ENCODE data around the gene KCNK5.
A peak's percentile ranks its signal among the peaks of the same experiment; 100 is the strongest.

Gene KCNK5

DNA sequence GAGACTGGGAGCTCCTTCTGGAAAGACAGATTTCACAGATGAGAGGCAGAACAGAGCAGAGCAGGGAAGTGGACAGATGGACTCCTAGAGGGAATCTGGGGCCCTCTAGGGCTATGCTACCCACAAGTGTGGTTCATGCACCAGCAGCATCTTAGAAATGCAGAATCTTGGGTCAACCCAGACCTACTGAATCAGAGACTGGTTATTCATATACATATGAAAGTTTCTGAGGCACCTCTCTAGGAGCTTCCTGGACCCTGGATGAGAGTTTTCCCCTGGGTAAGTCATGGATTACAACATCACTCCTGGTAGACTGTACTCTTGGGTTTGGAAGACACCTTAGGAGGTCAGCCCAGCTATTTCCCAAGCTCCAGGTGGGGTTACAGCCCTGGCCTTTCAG lies 58.9 kb downstream of the KCNK5 start:
- DNase-seq: no peak

DNA sequence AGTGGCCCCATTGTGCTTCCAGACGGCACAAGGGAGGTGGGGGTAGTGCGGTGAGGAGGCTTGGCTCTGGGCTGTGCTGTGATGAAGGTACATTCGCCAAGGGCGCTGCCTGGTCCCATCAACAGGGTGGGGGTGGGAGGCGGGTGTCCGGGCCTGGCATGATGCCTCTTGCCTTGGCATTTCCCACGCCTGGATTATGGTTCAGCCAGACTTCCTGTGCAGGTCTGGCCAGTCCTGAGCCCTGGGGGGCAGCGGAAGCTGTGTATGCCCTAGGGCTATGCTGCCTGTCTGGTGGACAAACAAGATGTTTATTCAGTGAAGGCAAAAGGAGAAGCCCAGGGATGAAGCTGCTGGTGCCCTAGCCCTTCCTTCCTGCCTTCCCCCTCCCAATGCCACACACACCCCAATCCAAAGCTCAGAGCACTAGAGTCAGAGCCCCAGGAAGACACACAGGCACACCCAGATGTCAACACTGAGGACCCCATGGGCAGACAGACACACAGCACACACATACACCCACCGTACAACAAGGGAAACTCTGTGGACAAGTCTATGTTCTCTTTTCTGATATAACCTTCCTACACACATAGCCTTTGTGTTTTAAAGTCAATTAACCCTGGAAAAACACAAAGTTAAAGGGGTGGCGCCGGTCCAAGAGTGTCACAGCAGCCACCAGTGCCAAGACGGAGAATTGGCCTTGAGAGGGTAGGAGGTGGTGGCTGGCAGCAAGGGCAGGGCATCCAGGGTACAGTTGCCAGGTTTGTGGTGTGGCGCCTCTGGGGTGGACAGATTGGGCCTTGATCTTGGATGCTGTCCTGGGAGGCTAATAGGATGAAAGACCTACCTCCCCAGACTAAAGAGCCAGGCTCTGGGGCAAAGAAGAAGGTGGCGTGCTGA lies 59.6 kb downstream of the KCNK5 start:
- no peak for DNase-seq

DNA sequence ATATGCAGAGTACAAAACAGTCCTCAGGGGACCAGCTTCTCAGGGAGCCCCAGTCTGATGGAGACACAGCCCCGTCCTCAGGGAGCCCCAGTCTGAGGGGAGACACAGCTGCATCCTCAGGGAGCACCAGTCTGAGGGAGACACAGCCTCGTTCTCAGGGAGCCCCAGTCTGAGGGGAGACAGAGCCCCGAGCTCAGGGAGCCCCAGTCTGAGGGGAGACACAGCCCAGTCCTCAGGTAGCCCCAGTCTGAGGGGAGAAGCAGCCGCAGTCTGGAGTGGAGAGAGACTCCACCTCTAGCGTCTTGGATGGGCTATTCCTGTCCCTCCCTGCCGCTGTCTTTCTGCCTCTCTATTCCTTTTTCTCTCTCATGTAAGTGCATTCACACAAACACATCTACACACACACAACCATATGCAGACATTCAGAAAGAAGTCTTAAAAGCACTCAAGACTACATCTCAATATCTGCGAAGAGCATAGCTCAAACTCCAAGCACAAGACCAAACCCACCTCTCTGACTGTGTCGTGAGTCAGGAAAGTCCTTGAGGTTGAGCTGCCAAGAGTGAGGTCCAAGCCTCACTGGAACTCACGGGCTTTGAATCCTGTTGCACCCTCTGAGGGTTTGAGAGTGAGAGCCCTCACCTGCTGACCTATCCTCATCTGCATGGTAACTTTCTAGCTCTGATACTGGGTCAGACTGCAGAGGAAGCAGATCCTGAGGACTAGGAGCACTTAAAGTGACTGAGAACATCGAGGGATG lies 61.2 kb downstream of the KCNK5 start:
- no peak for DNase-seq

DNA sequence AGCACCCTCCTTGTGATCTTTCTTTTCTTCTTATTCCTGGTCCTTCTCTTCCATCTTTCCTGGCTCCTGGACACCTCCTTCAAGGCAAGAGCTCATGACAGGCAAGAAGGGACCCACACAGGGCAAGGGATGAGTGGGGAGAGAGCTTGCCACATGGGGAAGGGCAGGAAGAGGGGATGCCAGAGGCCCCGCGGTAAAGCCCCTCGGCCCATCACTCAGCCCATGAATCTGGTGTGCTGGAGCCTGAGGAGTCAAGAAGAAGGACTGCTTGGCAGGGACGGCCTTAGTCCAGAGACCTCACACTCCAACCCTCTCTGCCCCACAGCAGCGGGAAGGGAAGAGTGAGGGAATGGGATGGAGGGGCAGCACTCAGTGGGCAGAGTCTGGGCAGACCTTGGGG lies 62.0 kb downstream of the KCNK5 start:
- DNase-seq: no peak

DNA sequence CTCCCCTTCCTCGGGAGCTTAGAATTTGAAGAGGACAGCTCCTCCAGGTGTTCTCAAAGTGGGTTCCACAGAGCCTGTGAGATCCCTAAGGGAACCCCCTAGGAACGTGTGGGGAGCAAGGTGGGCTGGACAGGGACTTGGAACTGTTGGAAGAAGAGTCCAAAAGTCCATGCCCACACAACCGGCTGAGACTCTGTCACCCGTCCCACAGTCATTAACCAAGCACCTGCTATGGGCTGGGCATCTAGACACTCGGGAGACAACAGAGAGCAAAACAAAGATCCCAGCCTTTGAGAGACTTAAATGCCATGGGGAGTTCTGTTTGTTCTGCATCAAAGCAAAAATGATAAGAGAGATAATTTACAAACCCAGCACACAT lies 62.4 kb downstream of the KCNK5 start:
- DNase-seq: no peak

DNA sequence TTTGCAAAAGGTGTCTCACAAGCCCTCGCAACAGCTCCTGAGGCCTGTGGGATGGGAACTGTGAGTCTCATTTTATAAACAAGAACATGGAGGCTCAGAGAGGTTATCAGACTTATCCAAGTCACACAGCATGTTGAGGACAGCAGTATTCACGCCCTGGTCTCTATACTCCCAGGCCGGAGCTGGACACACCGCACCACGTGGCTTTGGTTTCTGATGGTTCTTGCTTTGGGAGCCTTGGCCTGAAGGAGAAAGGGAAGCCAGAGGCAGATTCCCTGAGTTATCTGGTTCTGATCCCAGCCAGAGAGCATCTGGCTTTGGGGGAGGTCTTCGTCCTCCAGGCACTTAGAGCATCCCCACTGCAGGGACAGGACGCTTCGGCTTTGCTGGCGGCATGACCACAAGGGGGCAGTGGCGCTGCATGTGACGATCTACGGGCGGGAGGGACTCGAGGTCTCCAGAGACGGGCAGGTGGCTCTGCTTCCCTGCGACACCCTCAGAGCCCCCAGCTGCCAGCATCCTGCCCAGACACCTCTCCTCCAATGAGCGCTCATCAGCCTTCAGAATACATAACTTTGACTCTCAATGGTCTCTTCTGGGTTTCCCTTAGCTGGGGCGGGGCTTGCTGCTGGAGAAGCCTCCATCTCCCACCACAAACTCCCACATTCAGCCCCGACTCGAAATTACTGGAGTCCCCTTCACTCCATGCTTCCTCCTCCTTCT lies 62.9 kb downstream of the KCNK5 start:
- peak; percentile 72 for DNase-seq

DNA sequence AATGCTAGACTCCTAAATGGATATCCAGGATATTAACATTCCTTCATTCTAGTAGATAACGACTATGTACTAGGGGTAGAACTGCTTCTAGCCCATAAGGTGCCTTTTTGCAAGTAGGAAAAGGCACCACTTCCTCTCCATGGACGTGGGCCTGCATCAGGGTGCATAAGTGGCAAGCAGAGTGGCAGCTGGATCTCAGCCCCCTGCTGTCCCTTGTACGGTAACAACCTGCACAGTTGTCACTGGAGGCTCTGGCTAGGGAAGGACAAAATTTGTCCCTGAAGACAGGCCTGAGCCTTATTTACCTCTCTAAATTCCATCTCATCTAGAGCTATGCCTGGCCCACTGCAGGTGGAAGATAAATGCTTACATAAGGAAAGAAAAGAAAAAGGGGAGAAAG lies 71.8 kb downstream of the KCNK5 start:
- DNase-seq: no peak

DNA sequence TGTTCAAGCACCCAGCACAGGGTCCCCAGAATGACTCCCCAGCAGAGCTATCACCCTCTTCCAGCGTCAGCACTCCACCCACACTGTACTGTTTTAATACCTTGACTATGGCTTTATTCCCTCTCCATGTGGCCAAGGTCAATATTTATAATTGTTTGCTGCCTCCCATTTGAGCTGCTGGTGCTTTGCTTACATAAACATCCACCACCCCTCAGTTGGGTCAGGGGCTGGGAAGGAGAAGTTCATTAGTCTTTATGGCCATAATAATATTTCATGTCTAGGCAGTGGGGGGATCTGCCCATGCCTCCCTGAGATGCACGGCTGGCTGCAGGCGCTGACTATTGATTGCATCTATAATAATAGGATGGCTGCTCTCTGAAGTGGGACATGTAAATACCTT lies 72.5 kb downstream of the KCNK5 start:
- no peak for DNase-seq

DNA sequence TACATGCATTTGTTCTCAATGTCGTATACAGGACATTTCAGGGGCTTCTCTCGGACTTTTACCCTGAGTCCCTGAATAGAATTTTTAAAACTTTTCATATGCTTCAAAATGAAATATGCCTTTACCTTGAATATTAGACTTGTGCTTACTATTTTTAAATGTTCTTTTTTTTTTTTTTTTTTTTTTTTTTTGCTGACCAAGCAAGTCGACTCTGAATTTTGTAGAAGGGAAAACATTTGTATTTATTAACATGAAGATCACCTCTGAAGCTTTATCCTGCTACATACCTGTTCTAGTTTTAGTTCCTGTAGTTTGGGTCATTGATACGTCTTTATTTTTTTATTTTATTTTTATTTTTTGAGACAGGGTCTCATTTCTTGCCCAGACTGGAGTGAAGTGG lies 74.6 kb downstream of the KCNK5 start:
- DNase-seq: no peak

DNA sequence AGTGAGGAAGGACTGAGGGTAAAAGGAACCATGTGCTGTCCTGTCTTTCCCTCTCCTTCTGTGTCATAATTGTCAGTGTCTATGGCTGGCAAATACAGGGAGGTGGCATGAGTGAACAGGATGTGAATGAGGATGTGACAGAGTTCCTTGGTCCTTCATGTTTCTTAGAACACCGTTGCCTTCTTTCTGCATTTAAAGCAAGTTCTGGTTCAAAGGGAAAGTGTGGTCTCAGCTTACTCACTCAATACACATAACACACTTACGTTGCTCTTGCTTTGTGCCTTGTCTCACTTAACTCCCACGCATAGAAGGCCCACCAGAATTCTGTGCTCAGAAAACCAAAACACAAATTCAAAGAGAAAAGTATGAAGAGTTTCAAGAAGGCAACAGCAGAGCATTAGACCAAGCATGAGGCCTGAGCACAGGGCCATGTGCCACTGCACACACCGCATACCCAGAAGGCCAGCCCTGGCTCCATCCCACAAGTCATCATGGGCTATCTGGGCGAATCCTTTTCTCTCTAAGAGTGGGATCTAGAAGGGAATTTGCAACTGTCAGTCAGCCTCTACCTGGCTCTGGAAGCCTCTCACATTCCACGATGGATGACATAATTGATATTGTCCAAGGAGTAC lies 75.4 kb downstream of the KCNK5 start:
- DNase-seq: no peak

DNA sequence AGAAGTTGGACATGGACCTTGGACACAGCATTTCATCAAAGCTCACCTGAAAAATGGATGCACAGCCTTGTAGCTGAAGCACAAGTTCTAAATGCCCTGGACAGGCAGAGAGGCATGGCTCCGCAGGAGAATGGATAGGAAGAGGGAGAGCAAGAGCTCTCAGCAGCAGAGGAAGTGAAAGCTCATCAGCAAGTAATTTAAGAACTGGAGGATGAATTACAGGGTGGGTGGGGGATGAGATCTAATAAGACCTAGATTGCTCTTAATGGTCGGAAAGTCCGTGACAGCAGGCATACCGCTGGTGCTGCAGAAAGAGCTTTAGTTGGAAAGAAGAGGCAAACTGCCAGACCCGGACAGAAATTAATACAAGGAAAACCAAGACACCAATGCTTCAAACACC lies 77.0 kb downstream of the KCNK5 start:
- DNase-seq: no peak

DNA sequence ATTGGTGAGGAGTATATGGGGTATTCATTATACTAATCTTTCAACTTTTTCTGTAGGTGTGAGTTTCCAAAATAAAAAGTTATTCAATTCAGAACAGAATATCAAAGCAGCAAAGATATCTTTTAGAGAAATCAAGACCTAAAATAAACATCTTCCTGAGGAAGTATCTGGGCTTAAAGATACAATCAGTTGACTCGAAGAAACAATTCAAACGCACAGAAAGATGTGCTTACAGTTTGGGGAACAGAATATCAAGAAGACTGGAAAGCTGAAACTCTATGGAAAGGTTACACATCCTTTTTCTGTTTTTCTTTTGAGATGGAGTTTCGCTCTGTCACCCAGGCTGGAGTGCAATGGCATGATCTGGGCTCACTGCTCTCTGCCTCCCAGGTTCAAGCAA lies 78.1 kb downstream of the KCNK5 start:
- no peak for DNase-seq

DNA sequence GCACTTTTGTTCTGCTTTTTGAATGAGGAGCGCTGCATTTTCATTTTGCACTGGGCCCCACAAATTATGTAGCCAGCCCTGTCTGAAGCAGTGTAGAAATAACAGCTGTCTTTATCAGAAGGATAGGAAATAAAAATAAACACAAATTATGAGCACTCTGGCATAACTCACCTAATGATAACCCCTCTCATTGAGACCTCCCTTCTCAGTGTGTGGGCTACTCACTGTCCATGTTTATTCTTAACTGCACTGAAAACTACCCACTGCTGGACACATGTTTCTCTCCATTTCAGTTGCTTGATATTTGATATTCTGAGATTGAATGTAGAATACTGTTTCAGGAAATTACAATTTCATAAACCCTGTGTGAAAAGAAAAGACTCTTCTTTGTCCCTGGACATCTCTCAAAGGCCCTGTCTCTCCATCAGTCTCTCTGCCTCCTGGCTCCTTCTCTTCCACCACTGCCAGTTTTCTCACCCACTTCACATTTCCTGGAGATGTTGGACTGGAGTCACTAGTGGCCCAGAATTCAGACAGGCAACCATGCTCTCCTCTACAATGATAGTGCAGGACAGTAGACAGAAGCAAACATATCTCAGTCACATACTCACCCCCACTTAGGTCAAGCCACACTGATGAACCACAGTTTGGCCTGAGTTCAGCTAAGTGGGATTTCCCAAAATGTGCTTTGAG lies 84.6 kb downstream of the KCNK5 start:
- DNase-seq: no peak

DNA sequence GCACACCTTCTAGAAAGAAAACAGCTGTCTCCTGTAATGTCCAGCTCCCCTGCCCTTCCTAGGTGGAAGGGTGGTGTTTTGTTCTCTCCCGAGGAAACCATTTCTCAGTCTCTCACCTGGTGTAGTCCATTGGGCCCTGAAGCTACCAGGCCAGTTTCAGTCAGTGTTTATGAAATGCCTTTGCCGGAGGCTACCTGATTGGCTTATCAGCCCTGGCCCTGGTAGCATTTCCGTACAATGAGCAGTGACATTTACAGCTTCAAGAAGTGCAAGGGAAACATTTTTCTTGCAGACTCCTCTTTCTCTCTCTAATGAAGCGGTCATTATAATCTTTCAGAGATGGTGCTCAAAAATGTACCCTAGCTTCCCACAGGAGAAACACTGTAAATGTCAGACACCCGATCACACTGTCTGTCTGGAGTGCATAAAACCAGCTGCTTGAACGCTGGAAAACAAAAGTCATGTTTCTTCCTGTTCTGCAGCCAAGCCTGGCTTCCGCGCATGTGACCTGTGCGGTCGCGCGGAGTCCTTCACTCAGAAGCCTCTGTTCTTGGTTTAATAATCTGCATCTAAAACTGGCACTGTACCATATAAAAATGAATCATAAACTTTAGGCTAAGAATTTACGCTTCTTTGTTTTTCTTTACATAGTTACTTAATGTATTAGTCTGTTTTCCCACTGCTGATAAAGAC lies 85.9 kb downstream of the KCNK5 start:
- DNase-seq: no peak

DNA sequence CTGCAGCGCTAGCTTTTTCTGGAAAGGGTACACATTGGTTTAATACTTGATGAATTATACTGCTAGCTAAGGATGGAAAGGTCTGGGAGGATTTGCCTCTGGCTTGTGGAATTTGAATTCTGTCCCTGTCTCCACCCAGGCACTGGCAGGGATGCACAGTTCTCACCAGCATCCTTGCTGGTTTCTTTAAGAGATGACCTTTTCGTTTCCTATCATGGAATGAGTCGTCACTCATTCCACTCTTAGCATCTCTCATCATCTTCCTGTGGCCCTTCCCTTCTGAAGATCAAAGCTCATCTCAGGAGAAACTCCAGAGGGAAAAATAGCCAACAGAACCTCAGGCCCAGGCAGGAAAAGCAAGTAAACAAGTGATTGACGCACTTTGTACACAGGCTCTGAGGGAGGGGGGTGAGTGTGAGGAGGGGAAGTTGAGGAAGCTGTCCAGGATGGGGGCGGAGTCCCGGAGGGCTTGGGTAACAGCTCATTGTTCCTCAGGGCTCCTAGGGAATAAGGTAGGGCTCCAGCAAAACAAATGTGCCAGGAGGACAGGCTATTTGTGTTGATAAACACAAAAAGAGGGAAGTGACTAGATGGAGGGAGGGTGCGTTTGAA lies 88.6 kb downstream of the KCNK5 start:
- DNase-seq: no peak

Data from NK-92 treated with Interleukin-12 subunit alpha and Interleukin-12 subunit beta, amount 100 ng/mL, for 24 hours (cell line).